Bronchus fibroblast of lung (primary cell): Measurements from ENCODE around the gene PTK6. TPM values are rescaled to one million over a fixed set of nuclear protein-coding genes. Genes with fewer than 3 reads are reported as not detected.

ENCODE experiments used
- total RNA-seq: library from RNA; depleted of rRNA; stranded (reverse); fragments of >200 nt; gene quantifications from 2 replicates; pipeline ENCODE4 v1.2.3, GENCODE V29; 2015

PTK6 gene
- not detected in 2 replicates for total RNA-seq

GRCh38 chr20:63536997-63537524, at the start of gene PTK6:
Gene PTK6 (minus strand): TSS chr20:63537376. CDS start chr20:63537314, 62 bp downstream.

GRCh38 chr20:63574156-63574828, 37.1 kb upstream of the PTK6 start, which contains the start of gene HELZ2:
Gene HELZ2 (minus strand): TSS chr20:63574239. CDS start chr20:63572385, 1,854 bp downstream.

GRCh38 chr20:63553933-63554290, 16.7 kb upstream of the PTK6 start, which contains the start of gene FNDC11:
Gene FNDC11 (plus strand): TSS chr20:63554159. CDS start chr20:63555664, 1,505 bp downstream.

GRCh38 chr20:63547725-63548480, 10.7 kb upstream of the PTK6 start, which contains the start of gene SRMS:
Gene SRMS (minus strand): TSS chr20:63547749. CDS start chr20:63547463, 286 bp downstream.

GRCh38 chr20:63520504-63520933, 16.7 kb downstream of the PTK6 start, which contains the start of gene PPDPF:
Gene PPDPF (plus strand): TSS chr20:63520765. CDS start chr20:63521309, 544 bp downstream.

GRCh38 chr20:63498960-63499337, 38.2 kb downstream of the PTK6 start, which contains the start of gene EEF1A2:
Gene EEF1A2 (minus strand): TSS chr20:63499083. CDS start chr20:63497763, 1,320 bp downstream.

Other genes with a start within 250 kb of the PTK6 start
- gene COL20A1, start 244.2 kb downstream of the PTK6 start, total RNA-seq = not detected in 2 replicates
- not detected in 2 replicates for gene CHRNA4, start 176.0 kb downstream of the PTK6 start, total RNA-seq
- not detected in 2 replicates for gene KCNQ2, start 64.7 kb downstream of the PTK6 start, total RNA-seq
- gene EEF1A2, start 38.3 kb downstream of the PTK6 start, total RNA-seq = 0.30 and 0.67 TPM in 2 replicates
- gene PPDPF, start 16.6 kb downstream of the PTK6 start, total RNA-seq = 259 and 266 TPM in 2 replicates
- not detected in 2 replicates for gene SRMS, start 10.4 kb upstream of the PTK6 start, total RNA-seq
- 0.50 and 1.0 TPM in 2 replicates for gene FNDC11, start 16.8 kb upstream of the PTK6 start, total RNA-seq
- gene HELZ2, start 36.9 kb upstream of the PTK6 start, total RNA-seq = 21.1 and 26.2 TPM in 2 replicates
- 9.2 and 10.9 TPM in 2 replicates for gene GMEB2, start 89.7 kb upstream of the PTK6 start, total RNA-seq
- 62.0 and 67.4 TPM in 2 replicates for gene STMN3, start 116.0 kb upstream of the PTK6 start, total RNA-seq
- 14.9 and 20.7 TPM in 2 replicates for gene RTEL1, start 120.9 kb upstream of the PTK6 start, total RNA-seq
- 227 and 246 TPM in 2 replicates for gene TNFRSF6B, start 159.3 kb upstream of the PTK6 start, total RNA-seq
- 36.8 and 41.2 TPM in 2 replicates for gene ARFRP1, start 170.6 kb upstream of the PTK6 start, total RNA-seq
- 24.7 and 30.9 TPM in 2 replicates for gene ZGPAT, start 170.7 kb upstream of the PTK6 start, total RNA-seq
- 5.2 and 6.7 TPM in 2 replicates for gene LIME1, start 199.3 kb upstream of the PTK6 start, total RNA-seq
- gene SLC2A4RG, start 202.4 kb upstream of the PTK6 start, total RNA-seq = 88.3 and 91.0 TPM in 2 replicates